Erythroblast (primary cell): ENCODE data around the gene CSH1.
"Not testable (repeated sequence)": the region's sequence is repeated elsewhere in the genome, so short reads cannot be mapped to it uniquely, and the experiment has no call there.

Source experiments
- DNase-seq, 2 experiments: peaks; one replicate each; lab custom pipeline; 2025; lab: John Stamatoyannopoulos, UW
- GATA1 ChIP-seq: IDR thresholded peaks from 2 replicates; pipeline ENCODE4 v1.6.1; 2011; ENCODE audit warnings: low read depth, mild to moderate bottlenecking, control low read depth, low read length, moderate library complexity
- POLR2A ChIP-seq: IDR thresholded peaks from 2 replicates; pipeline ENCODE4 v1.6.1; 2011; ENCODE audit warnings: mild to moderate bottlenecking, low read length

The CSH1 gene

GRCh38 chr17:63896524-63897354, at the start of gene CSH1:
Gene CSH1, minus strand, starts transcription at chr17:63896574. Its CDS starts 63 bp downstream, at chr17:63896511.
- DNase-seq, result not testable (repeated sequence)

GRCh38 chr17:63945784-63946439, 49.5 kb upstream of the CSH1 start:
- DNase-seq, result no peak
- no peak for TF ChIP-seq POLR2A

GRCh38 chr17:63944736-63945499, 48.5 kb upstream of the CSH1 start:
- DNase-seq, result no peak
- no peak for TF ChIP-seq POLR2A
- TF ChIP-seq GATA1, result no peak

GRCh38 chr17:63943745-63944144, 47.4 kb upstream of the CSH1 start:
- no peak for TF ChIP-seq GATA1
- TF ChIP-seq POLR2A, result no peak
- DNase-seq, result no peak

DNA sequence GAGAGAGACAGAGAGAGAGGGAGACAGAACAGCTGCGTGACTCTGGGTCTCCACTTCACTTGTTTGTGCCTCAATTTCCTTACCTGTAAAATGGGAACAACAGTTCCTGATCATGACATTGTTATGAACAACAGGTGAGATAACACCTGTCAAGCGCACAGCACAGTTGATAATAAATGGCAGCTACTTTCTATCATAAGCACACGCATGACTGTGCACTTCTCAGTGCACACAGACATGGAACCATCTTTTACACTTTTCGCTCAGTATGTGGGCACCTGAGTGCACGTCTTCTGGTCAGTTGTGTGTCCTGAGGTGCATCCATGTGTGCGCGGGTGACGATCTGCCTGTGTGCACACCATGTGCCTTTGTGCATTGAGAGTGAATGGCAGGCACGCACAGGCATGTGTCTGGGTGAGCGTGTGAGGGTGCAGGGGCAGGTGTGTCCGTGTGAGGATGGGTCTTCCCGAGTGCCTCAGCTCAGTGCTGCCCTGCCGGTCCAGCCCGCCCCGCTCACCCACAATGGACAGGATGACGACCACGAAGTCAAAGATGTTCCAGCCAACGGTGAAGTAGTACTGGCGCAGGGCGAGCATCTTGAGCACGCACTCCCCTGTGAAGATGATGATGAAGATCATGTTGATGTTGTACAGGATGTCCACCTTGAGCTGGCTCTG, 46.1 kb upstream of the CSH1 start:
- TF ChIP-seq GATA1 (no peak), POLR2A (no peak)
- DNase-seq, result no peak

DNA sequence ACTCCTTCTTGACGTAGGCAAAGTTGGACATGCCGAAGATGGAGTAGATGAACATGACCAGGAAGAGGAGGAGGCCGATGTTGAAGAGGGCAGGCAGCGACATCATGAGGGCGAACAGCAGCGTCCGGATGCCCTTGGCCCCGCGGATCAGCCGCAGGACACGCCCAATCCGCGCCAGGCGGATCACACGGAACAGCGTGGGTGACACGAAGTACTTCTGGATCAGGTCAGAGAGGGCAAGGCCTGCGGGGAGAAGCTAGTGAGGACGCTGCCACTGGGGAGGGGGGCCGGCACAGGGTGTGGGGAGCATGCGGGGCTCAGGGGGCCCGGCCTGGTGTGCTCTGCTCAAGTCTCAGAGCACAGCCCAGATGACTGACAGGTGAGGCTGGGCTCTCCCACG, 45.4 kb upstream of the CSH1 start:
- DNase-seq, result no peak
- no peak for TF ChIP-seq GATA1
- TF ChIP-seq POLR2A, result no peak

- no peak for DNase-seq
- TF ChIP-seq POLR2A (no peak), GATA1 (no peak)
These were observed 44.8 kb upstream of the CSH1 start for GRCh38 chr17:63941162-63941561.

DNA sequence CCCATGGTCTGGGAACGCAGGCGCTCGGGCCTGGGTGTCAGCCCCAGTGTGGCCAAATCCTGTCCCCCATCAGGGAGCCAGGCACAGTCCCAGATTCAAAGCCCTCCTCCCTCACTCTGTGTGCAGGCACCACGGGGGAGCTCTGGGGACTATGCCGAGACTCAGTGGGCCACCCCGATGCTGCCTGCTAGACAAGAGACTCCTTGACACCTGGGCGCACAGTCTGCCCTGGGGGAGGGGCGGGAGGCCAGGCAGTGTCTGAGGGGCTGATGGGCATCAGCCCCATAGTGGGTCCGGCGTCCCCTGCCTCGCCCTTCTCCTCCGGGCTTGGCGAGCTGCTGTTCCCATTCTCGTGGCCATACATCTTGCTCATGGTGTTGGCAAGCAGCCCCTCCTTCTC, 44.2 kb upstream of the CSH1 start:
- TF ChIP-seq POLR2A, result no peak
- TF ChIP-seq GATA1, result no peak
- DNase-seq, result no peak

- DNase-seq, result no peak
- TF ChIP-seq POLR2A (no peak), GATA1 (no peak)
These were observed 43.5 kb upstream of the CSH1 start for GRCh38 chr17:63939884-63940283.

DNA sequence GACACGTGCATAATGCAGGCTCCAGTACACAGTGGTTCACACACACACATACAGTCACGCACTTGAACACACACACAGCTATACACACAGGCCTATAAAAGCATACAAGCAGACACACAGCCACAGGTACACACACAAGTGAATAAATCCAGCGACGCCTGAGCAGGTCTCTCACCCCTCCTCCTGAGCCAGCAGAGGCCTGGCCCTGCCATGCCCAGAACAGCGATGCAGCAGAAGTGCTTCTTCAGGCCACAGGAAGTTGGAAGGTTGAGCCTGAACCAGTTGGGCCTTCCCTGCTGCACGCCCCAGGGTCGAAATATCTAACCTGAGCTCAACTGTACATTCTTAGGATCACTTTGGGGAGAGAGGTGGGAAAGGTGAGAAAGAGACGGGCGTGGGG, 43.0 kb upstream of the CSH1 start:
- TF ChIP-seq POLR2A (no peak), GATA1 (no peak)
- DNase-seq, result no peak

DNA sequence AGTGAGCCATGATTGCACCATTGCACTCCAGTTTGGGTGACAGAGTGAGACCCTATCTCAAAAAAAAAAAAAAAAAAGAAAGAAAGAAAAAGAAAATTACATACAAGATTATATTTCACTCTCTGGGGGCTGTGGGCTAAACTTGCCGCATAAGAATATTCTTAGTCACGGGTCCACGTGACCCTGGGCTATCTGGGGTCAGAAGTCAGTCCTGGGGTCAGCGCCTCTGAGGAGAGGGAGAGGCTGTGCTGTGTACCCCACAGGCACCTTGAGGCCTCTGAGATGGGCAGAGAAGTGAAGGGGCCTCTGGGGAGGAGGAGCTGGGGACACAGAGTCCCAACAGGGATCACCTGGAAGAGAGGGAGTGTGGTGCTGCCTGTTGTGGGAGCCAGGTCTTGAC, 41.5 kb upstream of the CSH1 start:
- no peak for DNase-seq
- TF ChIP-seq GATA1, result no peak
- TF ChIP-seq POLR2A, result no peak

DNA sequence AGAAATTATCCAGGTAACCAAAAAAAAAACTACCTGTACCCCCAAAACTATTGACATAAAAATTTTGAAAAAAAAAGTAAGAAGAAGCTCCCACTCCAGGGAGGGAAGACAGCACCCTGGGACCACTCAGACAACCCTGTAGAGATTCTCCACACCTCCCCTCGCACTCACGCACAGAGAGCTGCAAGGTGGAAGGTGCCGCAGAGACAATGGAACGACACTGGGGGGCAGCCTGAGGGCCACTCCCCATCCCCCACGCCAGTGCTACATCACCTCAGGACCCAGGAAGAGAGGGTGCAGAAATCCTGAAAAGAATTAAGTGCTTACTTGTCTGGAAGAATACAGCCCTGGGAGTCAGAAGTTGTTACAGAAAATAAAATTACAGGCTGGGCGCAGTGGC, 40.9 kb upstream of the CSH1 start:
- TF ChIP-seq GATA1 (no peak), POLR2A (no peak)
- DNase-seq, result no peak
